ENCODE results near the gene MYO18A.

The MYO18A gene

DNA sequence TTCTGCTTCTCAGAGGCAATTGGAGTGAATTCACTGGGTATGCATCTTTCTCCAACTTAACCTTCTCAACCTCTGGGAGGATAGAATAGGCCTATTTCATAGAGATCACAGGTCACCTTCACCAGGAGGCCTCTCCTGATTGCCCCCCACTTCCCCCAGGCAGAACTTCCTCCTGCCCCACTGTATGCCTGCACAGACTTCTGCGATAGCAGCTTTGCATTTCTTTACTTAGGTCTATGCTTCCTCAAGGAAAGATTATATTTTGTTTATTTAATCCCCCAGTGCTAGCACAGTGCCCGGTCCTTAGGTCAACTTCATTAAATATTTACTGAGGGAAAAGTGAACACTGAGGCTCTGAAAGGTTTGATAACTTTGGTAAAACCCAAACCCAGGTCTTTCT lies 19.9 kb downstream of the MYO18A start:
- H3K27me3 ChIP-seq (replicated peaks): no peaks in the 10 kb centered on the region
- in situ Hi-C loops (cut with HindIII; ENCODE audit: low pct_ligation_motif_present, low sequenced_read_pairs): no loop called here
- H3K4me3 ChIP-seq (ENCODE audit: low read depth, low read length): no peak overlapping the region
- H3K27ac ChIP-seq: no peak overlapping the region
- no peaks in the 10 kb centered on the region for H3K36me3 ChIP-seq (replicated peaks)
- no peak for TF ChIP-seq CTCF (IDR thresholded peaks at IDR 0.05; ENCODE audit: low read depth, low read length, missing control alignments)
- no peak for DNase-seq

GRCh38 chr17:29159306-29159860 lies 20.8 kb downstream of the MYO18A start:
- no peaks in the 10 kb centered on the region for H3K36me3 ChIP-seq (replicated peaks)
- in situ Hi-C loops (cut with HindIII; ENCODE audit: low pct_ligation_motif_present, low sequenced_read_pairs): no loop called here
- DNase-seq: no peak
- H3K27me3 ChIP-seq (replicated peaks): no peaks in the 10 kb centered on the region
- no peak overlapping the region for H3K27ac ChIP-seq
- TF ChIP-seq CTCF (IDR thresholded peaks at IDR 0.05; ENCODE audit: low read depth, low read length, missing control alignments): no peak
- H3K4me3 ChIP-seq (ENCODE audit: low read depth, low read length): no peak overlapping the region

- peak; percentile 56 for DNase-seq
- in situ Hi-C loops (cut with HindIII; ENCODE audit: low pct_ligation_motif_present, low sequenced_read_pairs): no loop called here
Measured at GRCh38 chr17:29158488-29159275, 21.5 kb downstream of the MYO18A start.

DNA sequence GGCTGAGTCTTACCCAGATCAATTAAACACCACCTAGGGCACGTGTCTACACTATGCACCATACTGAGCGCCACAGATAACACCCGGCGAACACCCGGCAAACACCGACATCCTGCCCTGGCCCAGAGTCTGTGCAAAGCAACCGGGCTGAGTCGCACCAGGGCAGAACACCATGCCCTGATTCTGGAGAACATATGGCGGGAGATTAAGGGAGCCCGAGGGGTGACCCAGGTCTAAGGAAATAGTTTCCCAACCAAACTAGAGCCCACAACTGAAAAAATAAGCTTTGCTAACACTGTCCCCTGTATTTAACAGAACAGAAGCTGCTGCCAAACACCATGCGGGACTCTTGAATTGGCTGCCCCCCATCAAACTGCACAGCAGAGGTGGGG lies 22.1 kb downstream of the MYO18A start:
- Histone ChIP-seq H3K27me3 (replicated peaks) (no peaks in the 10 kb centered on the region), H3K36me3 (replicated peaks) (no peaks in the 10 kb centered on the region), H3K27ac (no peak overlapping the region), H3K4me3 (ENCODE audit: low read depth, low read length) (no peak overlapping the region)
- no peak for DNase-seq
- no peak for TF ChIP-seq CTCF (IDR thresholded peaks at IDR 0.05; ENCODE audit: low read depth, low read length, missing control alignments)
- in situ Hi-C loops (cut with HindIII; ENCODE audit: low pct_ligation_motif_present, low sequenced_read_pairs): no loop called here

More at GRCh38 chr17:29158488-29159275, 21.5 kb downstream of the MYO18A start:
- Histone ChIP-seq H3K36me3 (replicated peaks) (no peaks in the 10 kb centered on the region), H3K27me3 (replicated peaks) (no peaks in the 10 kb centered on the region), H3K4me3 (ENCODE audit: low read depth, low read length) (no peak overlapping the region), H3K27ac (no peak overlapping the region)
- no peak for TF ChIP-seq CTCF (IDR thresholded peaks at IDR 0.05; ENCODE audit: low read depth, low read length, missing control alignments)

DNA sequence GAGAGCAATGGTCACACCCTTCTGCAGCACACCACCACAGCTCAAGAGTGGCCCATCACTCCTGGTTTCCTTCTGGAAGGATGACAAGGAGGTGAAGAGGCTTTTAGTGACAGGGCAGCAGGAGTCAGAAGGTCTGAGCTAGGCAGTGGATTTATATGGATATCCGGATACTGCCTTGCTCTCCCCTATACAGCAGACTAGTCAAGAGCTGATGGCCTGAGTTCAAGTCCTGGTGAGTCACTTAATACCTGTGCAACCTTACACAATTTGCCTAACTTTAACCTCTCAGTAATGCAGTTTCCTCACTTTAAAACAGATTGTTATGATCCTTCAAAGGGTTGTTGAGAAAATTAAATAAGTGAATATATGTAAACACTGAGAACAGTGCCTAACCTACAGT lies 22.9 kb downstream of the MYO18A start:
- in situ Hi-C loops (cut with HindIII; ENCODE audit: low pct_ligation_motif_present, low sequenced_read_pairs): no loop called here
- no peak for DNase-seq
- Histone ChIP-seq H3K36me3 (replicated peaks) (no peaks in the 10 kb centered on the region), H3K27me3 (replicated peaks) (no peaks in the 10 kb centered on the region), H3K27ac (no peak overlapping the region), H3K4me3 (ENCODE audit: low read depth, low read length) (no peak overlapping the region)
- TF ChIP-seq CTCF (IDR thresholded peaks at IDR 0.05; ENCODE audit: low read depth, low read length, missing control alignments): no peak
